ENCODE results near the gene LRP1B.

DNA sequence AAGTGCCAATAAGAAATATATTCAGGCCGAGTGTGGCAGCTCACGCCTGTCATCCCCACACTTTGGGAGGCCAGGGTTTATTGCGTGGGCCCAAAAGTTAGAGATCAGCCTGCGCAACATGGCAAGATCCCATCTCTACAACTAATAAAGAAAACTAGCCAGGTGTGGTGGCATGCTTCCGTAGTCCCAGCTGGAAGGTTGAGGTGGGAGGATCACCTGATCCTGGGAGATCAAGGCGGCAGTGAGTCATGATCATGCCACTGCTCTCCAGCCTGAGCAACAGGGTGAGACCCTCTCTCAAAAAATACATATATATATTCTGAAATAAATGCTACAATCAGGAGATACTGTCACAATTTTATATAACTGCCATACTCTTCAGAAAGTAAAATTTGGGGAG lies 1745.9 kb downstream of the LRP1B start:
- TF ChIP-seq, protein P1, sequence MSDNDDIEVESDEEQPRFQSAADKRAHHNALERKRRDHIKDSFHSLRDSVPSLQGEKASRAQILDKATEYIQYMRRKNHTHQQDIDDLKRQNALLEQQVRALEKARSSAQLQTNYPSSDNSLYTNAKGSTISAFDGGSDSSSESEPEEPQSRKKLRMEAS (IDR thresholded peaks at IDR 0.05): no peak
- TF ChIP-seq EP300 (IDR thresholded peaks at IDR 0.05; ENCODE audit: borderline replicate concordance in 1 of 2, low read depth in 2 of 2, low read length in 2 of 2): no peak
- TF ChIP-seq, protein P2, sequence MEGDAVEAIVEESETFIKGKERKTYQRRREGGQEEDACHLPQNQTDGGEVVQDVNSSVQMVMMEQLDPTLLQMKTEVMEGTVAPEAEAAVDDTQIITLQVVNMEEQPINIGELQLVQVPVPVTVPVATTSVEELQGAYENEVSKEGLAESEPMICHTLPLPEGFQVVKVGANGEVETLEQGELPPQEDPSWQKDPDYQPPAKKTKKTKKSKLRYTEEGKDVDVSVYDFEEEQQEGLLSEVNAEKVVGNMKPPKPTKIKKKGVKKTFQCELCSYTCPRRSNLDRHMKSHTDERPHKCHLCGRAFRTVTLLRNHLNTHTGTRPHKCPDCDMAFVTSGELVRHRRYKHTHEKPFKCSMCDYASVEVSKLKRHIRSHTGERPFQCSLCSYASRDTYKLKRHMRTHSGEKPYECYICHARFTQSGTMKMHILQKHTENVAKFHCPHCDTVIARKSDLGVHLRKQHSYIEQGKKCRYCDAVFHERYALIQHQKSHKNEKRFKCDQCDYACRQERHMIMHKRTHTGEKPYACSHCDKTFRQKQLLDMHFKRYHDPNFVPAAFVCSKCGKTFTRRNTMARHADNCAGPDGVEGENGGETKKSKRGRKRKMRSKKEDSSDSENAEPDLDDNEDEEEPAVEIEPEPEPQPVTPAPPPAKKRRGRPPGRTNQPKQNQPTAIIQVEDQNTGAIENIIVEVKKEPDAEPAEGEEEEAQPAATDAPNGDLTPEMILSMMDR (IDR thresholded peaks at IDR 0.05; ENCODE audit: control extremely low read depth in 1 of 3, insufficient read depth in 1 of 3, low read depth in 1 of 3, low read length in 3 of 3): no peak

All from H1 (cell line).